SIG-M5 treated with dmso at 0.1 percent for 504 hours (cell line): Measurements from ENCODE around the gene NT5C3B.
"Not testable (repeated sequence)": the region's sequence is repeated elsewhere in the genome, so short reads cannot be mapped to it uniquely, and the experiment has no call there.

Source experiments
- DNase-seq: peaks from one replicate; lab custom pipeline; 2025; ENCODE audit not compliant: unreplicated experiment; lab: John Stamatoyannopoulos, UW

The NT5C3B gene

GRCh38 chr17:41840781-41841180 lies 4.7 kb upstream of the NT5C3B start:
- DNase-seq: not testable (repeated sequence)

- not testable (repeated sequence) for DNase-seq
Measured at GRCh38 chr17:41839448-41839847, 3.4 kb upstream of the NT5C3B start.

DNA sequence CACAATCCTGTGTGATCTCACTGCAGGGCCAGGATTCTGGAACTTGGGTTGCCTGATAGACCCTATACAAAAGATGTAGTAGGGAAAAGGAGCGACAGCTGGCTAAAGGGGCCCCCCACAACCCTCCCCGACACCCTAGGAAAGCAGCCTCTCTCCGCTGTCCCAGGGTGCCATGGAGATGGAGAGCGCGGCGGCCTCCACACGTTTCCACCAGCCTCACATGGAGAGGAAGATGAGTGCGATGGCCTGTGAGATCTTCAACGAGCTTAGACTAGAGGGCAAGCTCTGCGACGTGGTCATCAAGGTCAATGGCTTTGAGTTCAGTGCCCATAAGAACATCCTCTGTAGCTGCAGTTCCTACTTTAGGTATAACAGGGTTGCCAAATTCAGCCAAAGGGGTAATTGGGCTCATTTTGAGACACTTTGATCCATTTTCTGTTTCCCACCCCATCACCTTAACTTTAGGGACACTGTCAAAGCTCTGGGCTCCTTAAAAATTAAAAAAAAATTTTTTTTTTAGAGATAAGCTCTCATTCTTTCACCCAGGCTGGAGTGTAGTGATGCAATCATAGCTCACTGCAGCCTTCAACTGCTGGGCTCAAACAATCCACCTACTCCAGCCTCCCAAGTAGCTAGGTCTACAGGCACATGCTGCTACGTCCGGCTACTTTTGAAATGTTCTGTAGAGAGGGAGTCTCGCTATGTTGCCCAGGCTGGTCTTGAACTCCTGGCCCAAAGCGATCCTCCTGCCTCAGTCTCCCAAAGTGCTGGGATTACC lies 1.9 kb upstream of the NT5C3B start, which contains the start of gene KLHL10:
KLHL10 (plus strand) TSS at position 65 of the 778 bp plus-strand sequence; CDS start at position 173, 108 bp downstream.
- no peak for DNase-seq

GRCh38 chr17:41836550-41837196 lies 641 bp upstream of the NT5C3B start:
- DNase-seq: no peak

GRCh38 chr17:41835214-41835799 lies 725 bp downstream of the NT5C3B start:
- DNase-seq: no peak

DNA sequence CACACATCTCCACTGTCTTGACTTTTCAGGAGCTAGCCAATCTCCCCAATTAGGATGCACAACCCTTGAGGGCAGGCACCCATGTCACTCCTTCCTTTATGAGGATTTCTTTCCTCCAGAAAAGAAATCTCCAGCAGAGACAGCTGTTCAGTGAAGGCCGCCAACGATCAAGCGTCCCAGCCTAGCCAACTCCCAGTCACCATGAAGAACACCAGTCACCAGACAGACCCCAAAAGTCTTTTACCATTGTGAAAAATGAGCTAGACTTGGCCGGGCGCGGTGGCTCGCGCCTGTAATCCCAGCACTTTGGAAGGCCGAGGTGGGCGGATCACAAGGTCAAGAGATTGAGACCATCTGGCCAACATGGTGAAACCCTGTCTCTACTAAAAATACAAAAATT lies 6.1 kb downstream of the NT5C3B start:
- DNase-seq: not testable (repeated sequence)

DNA sequence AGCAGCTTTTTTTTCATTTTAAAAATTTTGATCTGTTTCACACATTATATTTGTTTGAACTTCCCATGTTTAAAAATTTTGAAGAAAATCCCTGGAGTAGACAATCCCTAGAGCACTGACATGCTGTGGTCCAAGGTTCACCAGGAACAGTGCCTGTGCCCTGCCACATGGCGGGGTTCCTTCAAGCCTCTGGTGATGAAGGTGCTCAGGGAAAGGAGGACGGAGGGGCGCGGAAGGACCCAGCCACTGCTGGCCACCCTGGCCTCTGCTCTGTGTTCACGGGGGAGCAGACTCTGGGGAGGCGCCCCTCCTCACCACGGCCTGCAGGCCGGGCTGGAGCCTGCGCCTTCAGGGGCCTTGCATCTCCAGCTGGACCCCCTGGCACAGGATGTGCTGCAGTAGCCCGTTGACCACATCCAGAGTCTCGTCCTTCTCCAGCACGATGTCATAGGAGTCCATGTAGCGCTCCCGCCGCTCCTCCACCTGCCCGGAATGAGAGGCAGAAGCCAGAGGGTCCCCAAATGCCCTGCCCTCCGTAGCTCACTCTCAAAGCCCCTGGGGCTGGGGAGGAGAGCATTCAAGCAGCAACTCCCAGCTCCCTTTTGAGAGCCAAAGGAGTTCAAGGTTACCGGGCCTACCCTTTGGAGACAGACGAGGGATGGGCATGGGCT lies 10.7 kb downstream of the NT5C3B start:
- DNase-seq: no peak

- DNase-seq: no peak
Measured at GRCh38 chr17:41824086-41824485, 11.9 kb downstream of the NT5C3B start.

- no peak for DNase-seq
Measured at GRCh38 chr17:41823580-41823979, 12.5 kb downstream of the NT5C3B start.

DNA sequence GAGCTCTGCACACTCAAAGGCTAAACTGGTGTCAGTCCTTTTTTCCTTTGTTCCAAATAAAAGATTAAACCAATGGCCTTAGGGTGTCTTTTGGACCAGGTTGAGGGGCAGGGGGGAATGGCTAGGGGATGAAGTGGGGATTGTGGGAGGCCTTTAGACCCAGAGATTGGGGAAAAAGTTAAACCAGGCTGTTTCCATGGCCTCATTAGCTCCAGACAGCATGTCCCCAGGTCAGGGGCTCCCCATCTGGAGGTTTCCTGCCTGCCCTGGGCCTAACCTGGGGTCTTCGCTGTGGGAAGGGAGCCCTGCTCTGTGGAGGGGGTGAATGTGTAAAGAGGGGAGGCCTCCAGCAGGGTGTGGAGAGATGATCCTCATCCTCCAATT lies 12.9 kb downstream of the NT5C3B start:
- no peak for DNase-seq

DNA sequence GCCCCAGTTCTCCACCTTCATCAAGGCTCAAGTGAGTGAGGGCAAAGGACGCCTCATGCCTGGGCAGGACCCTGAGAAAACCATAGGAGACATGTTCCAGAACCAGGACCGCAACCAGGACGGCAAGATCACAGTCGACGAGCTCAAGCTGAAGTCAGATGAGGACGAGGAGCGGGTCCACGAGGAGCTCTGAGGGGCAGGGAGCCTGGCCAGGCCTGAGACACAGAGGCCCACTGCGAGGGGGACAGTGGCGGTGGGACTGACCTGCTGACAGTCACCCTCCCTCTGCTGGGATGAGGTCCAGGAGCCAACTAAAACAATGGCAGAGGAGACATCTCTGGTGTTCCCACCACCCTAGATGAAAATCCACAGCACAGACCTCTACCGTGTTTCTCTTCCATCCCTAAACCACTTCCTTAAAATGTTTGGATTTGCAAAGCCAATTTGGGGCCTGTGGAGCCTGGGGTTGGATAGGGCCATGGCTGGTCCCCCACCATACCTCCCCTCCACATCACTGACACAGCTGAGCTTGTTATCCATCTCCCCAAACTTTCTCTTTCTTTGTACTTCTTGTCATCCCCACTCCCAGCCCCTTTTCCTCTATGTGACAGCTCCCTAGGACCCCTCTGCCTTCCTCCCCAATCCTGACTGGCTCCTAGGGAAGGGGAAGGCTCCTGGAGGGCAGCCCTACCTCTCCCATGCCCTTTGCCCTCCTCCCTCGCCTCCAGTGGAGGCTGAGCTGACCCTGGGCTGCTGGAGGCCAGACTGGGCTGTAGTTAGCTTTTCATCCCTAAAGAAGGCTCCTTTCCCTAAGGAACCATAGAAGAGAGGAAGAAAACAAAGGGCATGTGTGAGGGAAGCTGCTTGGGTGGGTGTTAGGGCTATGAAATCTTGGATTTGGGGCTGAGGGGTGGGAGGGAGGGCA lies 13.6 kb downstream of the NT5C3B start:
- DNase-seq: no peak

DNA sequence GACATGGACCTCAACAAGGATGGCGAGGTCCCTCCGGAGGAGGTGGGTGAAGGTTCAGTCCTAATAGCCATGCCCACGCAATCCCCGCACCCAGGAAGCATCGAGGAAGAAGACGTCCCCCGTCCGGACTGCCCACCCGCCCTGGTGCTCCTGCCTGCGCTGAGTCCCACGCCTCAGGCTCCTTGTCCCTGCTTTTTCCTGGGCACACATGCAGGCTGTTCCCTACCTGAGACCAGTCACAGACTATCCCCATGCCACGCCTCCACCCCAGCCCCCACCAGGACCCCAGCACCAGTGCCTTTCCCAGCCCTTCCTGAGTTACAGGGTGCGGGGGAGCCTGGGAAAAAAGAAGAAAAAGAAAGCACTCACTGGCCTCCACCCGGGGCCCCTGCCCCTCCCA lies 14.3 kb downstream of the NT5C3B start:
- DNase-seq: no peak

DNA sequence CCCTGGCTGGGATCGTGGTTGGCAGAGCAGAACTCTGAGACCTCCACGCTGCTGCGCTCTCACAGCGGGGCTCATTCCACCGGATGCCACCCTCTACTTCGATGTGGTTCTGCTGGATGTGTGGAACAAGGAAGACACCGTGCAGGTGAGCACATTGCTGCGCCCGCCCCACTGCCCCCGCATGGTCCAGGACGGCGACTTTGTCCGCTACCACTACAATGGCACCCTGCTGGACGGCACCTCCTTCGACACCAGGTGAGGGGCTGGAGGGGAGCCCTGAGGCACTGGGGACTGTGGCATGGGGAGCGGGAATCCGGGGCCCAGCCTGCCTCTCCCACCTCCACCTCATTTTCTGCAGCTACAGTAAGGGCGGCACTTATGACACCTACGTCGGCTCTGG lies 18.0 kb downstream of the NT5C3B start:
- no peak for DNase-seq

- DNase-seq: no peak
Measured at GRCh38 chr17:41816637-41817320, 19.3 kb downstream of the NT5C3B start.

- no peak for DNase-seq
Measured at GRCh38 chr17:41814195-41814594, 21.8 kb downstream of the NT5C3B start.

DNA sequence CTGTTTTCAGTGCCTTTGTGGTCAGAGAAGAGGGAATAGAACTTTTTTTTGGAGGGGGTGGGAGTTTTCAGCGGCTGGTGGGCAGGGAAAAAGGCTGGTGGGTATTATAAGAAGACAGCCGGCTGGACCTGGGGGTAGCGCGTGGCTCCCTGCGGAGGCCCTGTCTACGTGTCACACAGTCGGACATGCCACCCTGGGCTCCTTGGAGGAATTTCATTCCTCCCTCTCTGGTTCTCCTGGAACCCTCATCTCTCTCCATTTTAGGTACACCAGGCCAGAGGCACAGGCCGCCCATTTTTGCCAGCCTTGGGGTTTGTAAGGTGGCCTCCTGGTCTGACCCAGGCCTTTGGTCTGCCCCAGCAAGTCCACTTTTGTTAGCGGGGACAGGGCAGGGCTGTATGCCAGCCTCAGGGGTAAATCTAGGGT lies 22.3 kb downstream of the NT5C3B start:
- DNase-seq: no peak

DNA sequence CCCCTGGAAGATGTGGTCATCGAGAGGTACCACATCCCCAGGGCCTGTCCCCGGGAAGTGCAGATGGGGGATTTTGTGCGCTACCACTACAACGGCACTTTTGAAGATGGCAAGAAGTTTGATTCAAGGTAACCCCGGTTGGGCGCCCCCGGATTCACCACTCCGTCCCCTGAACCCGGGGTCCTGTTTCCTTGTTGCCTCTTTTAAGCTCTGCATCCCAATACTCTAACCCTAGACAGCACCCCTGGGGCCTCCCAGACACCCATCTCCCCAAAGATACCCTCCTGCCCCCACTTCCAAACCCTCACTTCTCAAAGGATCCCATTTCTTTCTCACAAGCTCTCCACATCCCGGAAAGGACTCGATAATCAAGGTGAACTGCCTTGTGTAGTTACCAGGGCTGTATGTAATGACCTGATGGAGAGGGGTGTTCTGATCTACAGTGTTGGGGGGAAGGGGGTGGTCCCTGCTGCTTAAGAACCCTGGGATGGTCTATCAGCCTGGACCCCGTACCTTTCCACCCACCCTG lies 22.8 kb downstream of the NT5C3B start:
- no peak for DNase-seq

DNA sequence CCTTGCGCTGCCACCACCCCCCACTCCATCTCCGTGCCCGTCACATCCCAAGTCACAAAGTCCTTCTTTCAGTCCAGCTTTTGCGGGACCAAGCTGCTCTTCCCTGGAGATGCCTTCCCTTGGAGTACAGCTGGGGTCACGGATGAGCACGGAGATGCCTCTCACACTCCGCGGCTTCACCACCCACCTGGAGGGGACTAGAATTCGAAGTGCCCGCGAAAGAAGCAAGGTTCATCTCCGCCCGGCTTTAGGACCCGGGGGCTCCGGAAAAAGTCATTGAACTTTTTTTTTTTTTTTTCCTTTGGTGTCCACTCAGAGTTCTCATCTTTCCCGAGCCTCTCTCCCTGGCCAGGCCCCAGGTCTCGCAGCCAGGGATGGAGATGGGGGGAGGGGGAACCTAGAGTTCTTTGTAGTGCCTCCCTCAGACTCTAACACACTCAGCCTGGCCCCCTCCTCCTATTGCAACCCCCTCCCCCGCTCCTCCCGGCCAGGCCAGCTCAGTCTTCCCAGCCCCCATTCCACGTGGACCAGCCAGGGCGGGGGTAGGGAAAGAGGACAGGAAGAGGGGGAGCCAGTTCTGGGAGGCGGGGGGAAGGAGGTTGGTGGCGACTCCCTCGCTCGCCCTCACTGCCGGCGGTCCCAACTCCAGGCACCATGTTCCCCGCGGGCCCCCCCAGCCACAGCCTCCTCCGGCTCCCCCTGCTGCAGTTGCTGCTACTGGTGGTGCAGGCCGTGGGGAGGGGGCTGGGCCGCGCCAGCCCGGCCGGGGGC lies 23.5 kb downstream of the NT5C3B start, which contains the start of gene FKBP10:
FKBP10 (plus strand) TSS at position 624 of the 771 bp plus-strand sequence; CDS start at position 655, 31 bp downstream.
- no peak for DNase-seq
